Activated CD8-positive, alpha-beta T cell treated with anti-CD3 and anti-CD28 coated beads for 36 hours (primary cell): Measurements from ENCODE around the gene SNRK. TPM values are rescaled to one million over a fixed set of nuclear protein-coding genes. Genes with fewer than 3 reads are reported as not detected.

Experiments
- ATAC-seq: fragments of 200-7000 bp; cut with Tn5 transposase; one replicate; pipeline ENCODE4 v1.10.0; 2021; ENCODE audit warnings: mild to moderate bottlenecking, moderate library complexity
- CTCF ChIA-PET: fragments of 350-600 bp; sonication (Branson Sonifier 250); formaldehyde crosslinking; loops from one replicate; lab custom pipeline; 2021; ENCODE audit warnings: antibody characterized with exemption; lab: Charles Lee
- POLR2A ChIA-PET: fragments of 350-600 bp; sonication (Branson Sonifier 250); formaldehyde crosslinking; loops from one replicate; lab custom pipeline; 2021; ENCODE audit warnings: antibody characterized with exemption; lab: Charles Lee
- DNase-seq: peaks from one replicate; pipeline ENCODE4 v3.0.0-alpha.2; 2020
- H3K27ac Mint-ChIP-seq: one replicate; pipeline ENCODE4 v1.8.0; 2021; ENCODE audit warnings: mild to moderate bottlenecking, mixed read lengths
- H3K27me3 Mint-ChIP-seq: one replicate; pipeline ENCODE4 v1.8.0; 2021; ENCODE audit warnings: mixed read lengths
- H3K36me3 Mint-ChIP-seq: one replicate; pipeline ENCODE4 v1.8.0; 2021; ENCODE audit warnings: low read depth, mixed read lengths
- H3K4me1 Mint-ChIP-seq: one replicate; pipeline ENCODE4 v1.8.0; 2021; ENCODE audit warnings: low read depth, mixed read lengths
- H3K4me3 Mint-ChIP-seq: one replicate; pipeline ENCODE4 v1.8.0; 2021; ENCODE audit warnings: mild to moderate bottlenecking, moderate library complexity, mixed read lengths
- H3K9me3 Mint-ChIP-seq: one replicate; pipeline ENCODE4 v1.8.0; 2021; ENCODE audit warnings: mixed read lengths
- CTCF ChIP-seq: fragments of 200-600 bp; IDR thresholded peaks from one replicate; pipeline ENCODE4 v1.8.0; 2022; ENCODE audit warnings: antibody characterized with exemption, mild to moderate bottlenecking
- intact Hi-C: fragments of 100-400 bp; cut with micrococcal nuclease; formaldehyde crosslinking; loops from one replicate; pipeline ENCODE4 v1.10.0; 2022
- total RNA-seq, 2 experiments: library from RNA; stranded (reverse); gene quantifications; one replicate each; pipeline ENCODE4 v1.2.3, GENCODE V29; 2021

SNRK gene
- total RNA-seq, 2 experiments from 2014 or later = 28.9 to 29.2 TPM

GRCh38 chr3:43334976-43335375 is 48.6 kb downstream of the SNRK start:
- no peak for TF ChIP-seq CTCF
- ChIA-PET CTCF (interaction anchor here (1.3 to 2.8 kb wide), 4 partner anchors 10 to 168 kb away, joined by 3 to 12 read pairs (median 7); no protein-coding TSS in a partner anchor), POLR2A (interaction anchor here (0.6 kb wide), 1 partner anchor 92 kb away, joined by 5 read pairs; no protein-coding TSS in a partner anchor)
- no peak for ATAC-seq
- Mint-ChIP-seq H3K27ac (no peak overlapping the region), H3K27me3 (no peaks in the 10 kb centered on the region), H3K4me3 (no peak overlapping the region), H3K4me1 (peaks cover 33% of the 10 kb centered on the region), H3K36me3 (peaks cover 70% of the 10 kb centered on the region), H3K9me3 (peaks cover 25% of the 10 kb centered on the region)
- no peak for DNase-seq
- intact Hi-C loops = no loop called here

- H3K27me3 Mint-ChIP-seq = no peaks in the 10 kb centered on the region
- no peak for DNase-seq
- peak overlapping the region; percentile 7 for H3K27ac Mint-ChIP-seq
- peaks cover 28% of the 10 kb centered on the region for H3K9me3 Mint-ChIP-seq
- no peak for ATAC-seq
- H3K4me1 Mint-ChIP-seq = peaks cover 32% of the 10 kb centered on the region
- ChIA-PET CTCF (interaction anchor here (0.6 to 2.8 kb wide), 4 partner anchors 9 to 53 kb away, joined by 3 to 12 read pairs (median 6); no protein-coding TSS in a partner anchor), POLR2A (no interaction called here)
- peaks cover 76% of the 10 kb centered on the region for H3K36me3 Mint-ChIP-seq
- intact Hi-C loops = no loop called here
- TF ChIP-seq CTCF = no peak
- no peak overlapping the region for H3K4me3 Mint-ChIP-seq
Measured at GRCh38 chr3:43335799-43336198, 49.5 kb downstream of the SNRK start.

- no peak overlapping the region for H3K4me3 Mint-ChIP-seq
- intact Hi-C loops = no loop called here
- H3K27me3 Mint-ChIP-seq = no peaks in the 10 kb centered on the region
- ATAC-seq = no peak
- TF ChIP-seq CTCF = no peak
- peaks cover 81% of the 10 kb centered on the region for H3K36me3 Mint-ChIP-seq
- H3K9me3 Mint-ChIP-seq = peaks cover 28% of the 10 kb centered on the region
- no peak for DNase-seq
- H3K4me1 Mint-ChIP-seq = peaks cover 29% of the 10 kb centered on the region
- CTCF ChIA-PET = interaction anchor here (0.7 to 1.7 kb wide), 5 partner anchors 9 to 62 kb away, joined by 3 to 4 read pairs (median 4); no protein-coding TSS in a partner anchor
- POLR2A ChIA-PET = no interaction called here
- no peak overlapping the region for H3K27ac Mint-ChIP-seq
Measured at GRCh38 chr3:43338295-43338694, 52.0 kb downstream of the SNRK start.

- no peaks in the 10 kb centered on the region for H3K27me3 Mint-ChIP-seq
- peaks cover 24% of the 10 kb centered on the region for H3K9me3 Mint-ChIP-seq
- TF ChIP-seq CTCF = no peak
- H3K4me3 Mint-ChIP-seq = no peak overlapping the region
- ChIA-PET POLR2A (interaction anchor here (0.6 to 0.8 kb wide), 3 partner anchors 12 to 158 kb away, joined by 3 read pairs; no protein-coding TSS in a partner anchor), CTCF (no interaction called here)
- peaks cover 86% of the 10 kb centered on the region for H3K36me3 Mint-ChIP-seq
- ATAC-seq = no peak
- H3K27ac Mint-ChIP-seq = peak overlapping the region; percentile 24
- intact Hi-C loops = no loop called here
- no peak for DNase-seq
- peaks cover 48% of the 10 kb centered on the region for H3K4me1 Mint-ChIP-seq
Measured at GRCh38 chr3:43340403-43340802, 54.1 kb downstream of the SNRK start.

GRCh38 chr3:43341788-43342187 is 55.4 kb downstream of the SNRK start:
- H3K9me3 Mint-ChIP-seq = peaks cover 13% of the 10 kb centered on the region
- TF ChIP-seq CTCF = no peak
- peak overlapping the region; percentile 80 for H3K27ac Mint-ChIP-seq
- DNase-seq = no peak
- H3K4me1 Mint-ChIP-seq = peaks cover 61% of the 10 kb centered on the region
- H3K36me3 Mint-ChIP-seq = peaks cover 81% of the 10 kb centered on the region
- no peak overlapping the region for H3K4me3 Mint-ChIP-seq
- no peak for ATAC-seq
- ChIA-PET CTCF (no interaction called here), POLR2A (interaction anchor here (0.7 kb wide), 1 partner anchor 481 kb away, joined by 4 read pairs; no protein-coding TSS in a partner anchor)
- H3K27me3 Mint-ChIP-seq = no peaks in the 10 kb centered on the region
- intact Hi-C loops = no loop called here
